Breast epithelium (tissue), 4 donors: ENCODE results near the gene CAMKK1. TPM values are rescaled to one million over a fixed set of nuclear protein-coding genes. Genes with fewer than 3 reads are reported as not detected.

Experiments
- DNase-seq, 2 donors: peaks; one replicate each; pipeline ENCODE4 v3.0.0-alpha.2; 2019; ENCODE audit warnings: low spot score in 2 of 2
- H3K27ac ChIP-seq, 2 donors: fragments of 200-600 bp; sonication (generic) in 1 of 2; one replicate each; pipeline ENCODE4 v1.5.1; 2016 to 2019; ENCODE audit warnings: mild to moderate bottlenecking in 1 of 2
- H3K27me3 ChIP-seq, 2 donors: fragments of 200-600 bp; sonication (generic) in 1 of 2; one replicate each; pipeline versions ENCODE4 v1.5.1 to v1.6.0; 2017 to 2019; ENCODE audit warnings: control low read depth in 1 of 2, mild to moderate bottlenecking in 1 of 2
- H3K36me3 ChIP-seq: fragments of 200-600 bp; one replicate; pipeline ENCODE4 v1.5.1; 2019
- H3K4me1 ChIP-seq, 2 donors: fragments of 200-600 bp; sonication (generic); one replicate each; pipeline ENCODE4 v1.5.1; 2016 to 2019; ENCODE audit warnings: control low read depth in 1 of 2
- H3K4me3 ChIP-seq, 3 donors: fragments of 200-600 bp; sonication (generic); 1 replicate in 2 of 3; 2 replicates in 1 of 3; pipeline ENCODE4 v1.5.1; 2016 to 2019; ENCODE audit warnings: mild to moderate bottlenecking in 3 of 3, moderate library complexity in 2 of 3
- H3K9me3 ChIP-seq, 2 donors: fragments of 200-600 bp; sonication (generic) in 1 of 2; one replicate each; pipeline ENCODE4 v1.5.1; 2016 to 2019; ENCODE audit warnings: control low read depth in 1 of 2
- POLR2A ChIP-seq: fragments of 450-650 bp; IDR thresholded peaks from one replicate; pipeline ENCODE4 v1.6.1; 2016; ENCODE audit warnings: antibody characterized with exemption, mild to moderate bottlenecking, moderate library complexity
- POLR2AphosphoS5 ChIP-seq, 3 donors: sonication (generic); formaldehyde crosslinking; IDR thresholded peaks; one replicate each; pipeline ENCODE4 v1.6.1; 2017; ENCODE audit warnings: antibody characterized with exemption in 3 of 3
- intact Hi-C: fragments of 100-400 bp; cut with DNase I; formaldehyde crosslinking; loops from one replicate; pipeline ENCODE4 v1.15.1; 2023; ENCODE audit warnings: low total_unique reads
- total RNA-seq, 3 donors: library from RNA; depleted of rRNA; stranded (reverse); fragments of >200 nt; gene quantifications; one replicate each; pipeline ENCODE4 v1.1.0, GENCODE V29; 2016
- TF ChIP-seq, protein P1 (sequence below), 3 donors: fragments of 450-650 bp; IDR thresholded peaks; one replicate each; pipeline ENCODE4 v1.5.1; 2016 to 2017; ENCODE audit warnings: antibody characterized with exemption in 3 of 3, mild to moderate bottlenecking in 3 of 3, moderate library complexity in 3 of 3

The CAMKK1 gene
- total RNA-seq, 3 donors from 2014 or later: 3.0 to 7.8 (median 6.9) TPM

DNA sequence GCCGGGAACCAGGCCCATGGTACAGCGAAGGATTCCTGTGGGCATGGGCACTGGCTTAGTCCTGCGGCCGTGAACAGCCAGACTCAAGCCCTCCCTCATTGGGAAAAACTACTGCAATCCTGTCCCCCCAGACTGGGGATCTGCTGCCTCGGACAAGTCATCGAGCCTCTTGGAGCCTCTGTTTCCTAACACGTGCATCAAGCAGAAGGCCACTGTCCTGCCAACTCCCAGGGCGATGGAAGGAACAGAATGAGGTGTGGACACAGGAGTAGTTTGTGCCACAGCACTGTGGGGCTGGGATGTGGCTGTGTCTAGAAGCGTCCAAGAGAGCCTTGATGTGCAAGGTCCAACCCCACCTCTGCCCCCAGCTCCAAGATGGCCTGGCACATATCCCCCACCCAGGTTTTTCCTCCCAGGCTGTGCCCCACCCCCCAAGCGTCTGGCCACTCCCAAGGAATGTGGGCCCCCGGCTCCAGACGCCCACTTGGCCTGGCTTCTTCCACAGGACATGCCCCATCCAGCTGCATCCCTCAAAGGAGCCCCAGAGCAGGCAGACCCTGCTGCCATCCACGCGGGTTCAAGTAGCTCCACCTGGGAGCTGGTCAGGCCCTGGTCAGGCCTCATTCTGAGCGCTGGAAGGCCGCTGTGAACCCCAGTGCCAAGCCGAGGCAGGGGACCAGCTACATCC is 3.4 kb downstream of the CAMKK1 start:
- no peaks in the 10 kb centered on the region for H3K27me3 ChIP-seq
- H3K27ac ChIP-seq: peak overlapping the region; percentile 87 to 92
- TF ChIP-seq POLR2AphosphoS5 (IDR thresholded peaks at IDR 0.05) (no peak), POLR2A (no peak)
- TF ChIP-seq, protein P1, sequence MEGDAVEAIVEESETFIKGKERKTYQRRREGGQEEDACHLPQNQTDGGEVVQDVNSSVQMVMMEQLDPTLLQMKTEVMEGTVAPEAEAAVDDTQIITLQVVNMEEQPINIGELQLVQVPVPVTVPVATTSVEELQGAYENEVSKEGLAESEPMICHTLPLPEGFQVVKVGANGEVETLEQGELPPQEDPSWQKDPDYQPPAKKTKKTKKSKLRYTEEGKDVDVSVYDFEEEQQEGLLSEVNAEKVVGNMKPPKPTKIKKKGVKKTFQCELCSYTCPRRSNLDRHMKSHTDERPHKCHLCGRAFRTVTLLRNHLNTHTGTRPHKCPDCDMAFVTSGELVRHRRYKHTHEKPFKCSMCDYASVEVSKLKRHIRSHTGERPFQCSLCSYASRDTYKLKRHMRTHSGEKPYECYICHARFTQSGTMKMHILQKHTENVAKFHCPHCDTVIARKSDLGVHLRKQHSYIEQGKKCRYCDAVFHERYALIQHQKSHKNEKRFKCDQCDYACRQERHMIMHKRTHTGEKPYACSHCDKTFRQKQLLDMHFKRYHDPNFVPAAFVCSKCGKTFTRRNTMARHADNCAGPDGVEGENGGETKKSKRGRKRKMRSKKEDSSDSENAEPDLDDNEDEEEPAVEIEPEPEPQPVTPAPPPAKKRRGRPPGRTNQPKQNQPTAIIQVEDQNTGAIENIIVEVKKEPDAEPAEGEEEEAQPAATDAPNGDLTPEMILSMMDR (IDR thresholded peaks at IDR 0.05): no peak
- H3K9me3 ChIP-seq: no peaks in the 10 kb centered on the region
- peaks cover 22 to 27% of the 10 kb centered on the region in 2 donors for H3K4me1 ChIP-seq
- H3K36me3 ChIP-seq: no peaks in the 10 kb centered on the region
- intact Hi-C loops: no loop called here
- peak overlapping the region in 1 of 3 donors; percentile 15 for H3K4me3 ChIP-seq
- DNase-seq: no peak

DNA sequence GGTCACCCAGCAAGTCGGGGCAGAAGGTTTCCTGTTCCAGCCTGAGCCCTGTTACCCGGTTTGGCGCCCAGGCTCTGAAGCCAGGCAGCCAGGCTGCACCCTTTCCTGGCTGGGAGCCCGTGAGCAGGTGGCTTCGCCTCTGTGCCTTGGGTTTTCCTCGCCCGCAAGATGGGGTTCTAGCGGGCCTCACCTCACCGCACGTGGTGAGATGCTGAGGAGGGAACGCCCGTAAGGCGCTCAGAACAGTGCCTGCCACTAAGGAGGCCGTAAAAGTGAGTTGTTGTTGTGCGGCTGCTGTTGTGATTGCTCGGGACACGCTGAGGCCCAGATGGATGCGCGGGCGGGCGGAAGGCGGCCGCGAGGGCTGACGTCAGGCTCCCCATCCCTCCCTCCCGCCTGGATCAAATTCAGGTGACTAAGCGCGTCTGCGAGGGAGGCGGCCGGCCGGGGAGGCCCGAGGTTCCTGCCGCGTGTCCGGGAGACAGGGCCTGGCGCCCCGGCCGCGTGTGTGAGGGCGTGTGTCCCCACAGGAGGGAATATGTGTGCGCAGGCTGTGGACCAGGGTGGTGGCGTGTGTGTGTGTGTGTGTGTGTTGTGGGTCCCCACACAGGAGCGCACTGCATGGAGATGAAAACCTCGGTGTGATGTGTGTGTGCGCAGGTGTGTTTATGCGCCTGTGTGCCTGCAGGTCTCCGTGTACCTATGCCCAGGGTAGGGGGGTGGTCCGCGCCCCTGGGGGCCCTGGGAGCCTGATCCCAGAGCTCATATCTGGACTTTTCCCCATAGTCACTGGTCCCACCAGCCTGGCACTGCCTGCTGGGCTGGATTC is 4.3 kb downstream of the CAMKK1 start:
- TF ChIP-seq, protein P1 (IDR thresholded peaks at IDR 0.05): no peak
- TF ChIP-seq POLR2AphosphoS5 (IDR thresholded peaks at IDR 0.05): peak in 2 of 3 donors; percentile 57 to 63
- Histone ChIP-seq H3K27me3 (no peaks in the 10 kb centered on the region), H3K27ac (peak overlapping the region; percentile 87 to 92), H3K4me3 (peak overlapping the region in 2 of 3 donors; percentile 2 to 36), H3K9me3 (no peaks in the 10 kb centered on the region), H3K36me3 (no peaks in the 10 kb centered on the region), H3K4me1 (peaks cover 16 to 27% of the 10 kb centered on the region in 2 donors)
- intact Hi-C loops: no loop called here
- peak; percentile 68 to 81 for DNase-seq

DNA sequence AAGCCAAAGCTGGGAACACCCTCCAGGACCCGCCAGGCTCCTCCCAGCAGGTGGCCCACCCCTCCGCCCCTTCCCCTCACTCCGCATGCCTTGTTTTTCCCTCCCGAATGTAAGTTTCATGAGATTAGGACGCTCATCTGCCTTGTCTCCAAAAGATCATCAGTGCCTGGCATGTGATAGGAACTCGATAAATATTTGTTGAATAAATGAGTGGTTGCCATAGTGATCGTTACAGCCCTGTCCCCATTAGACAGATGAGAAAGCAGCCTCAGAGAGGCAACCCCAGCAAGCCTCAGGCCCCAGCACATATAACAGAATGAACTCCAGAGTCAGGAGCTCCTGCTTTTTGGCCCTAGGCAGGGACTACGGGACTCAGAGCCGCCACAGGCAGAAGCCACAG is 5.0 kb downstream of the CAMKK1 start:
- peaks cover 14 to 27% of the 10 kb centered on the region in 2 donors for H3K4me1 ChIP-seq
- intact Hi-C loops: no loop called here
- no peaks in the 10 kb centered on the region for H3K9me3 ChIP-seq
- no peak for DNase-seq
- H3K4me3 ChIP-seq: peak overlapping the region in 1 of 3 donors; percentile 36
- H3K36me3 ChIP-seq: no peaks in the 10 kb centered on the region
- TF ChIP-seq, protein P1 (IDR thresholded peaks at IDR 0.05): no peak
- TF ChIP-seq POLR2AphosphoS5 (IDR thresholded peaks at IDR 0.05) (no peak), POLR2A (no peak)
- H3K27ac ChIP-seq: peak overlapping the region; percentile 87 to 92
- H3K27me3 ChIP-seq: no peaks in the 10 kb centered on the region

DNA sequence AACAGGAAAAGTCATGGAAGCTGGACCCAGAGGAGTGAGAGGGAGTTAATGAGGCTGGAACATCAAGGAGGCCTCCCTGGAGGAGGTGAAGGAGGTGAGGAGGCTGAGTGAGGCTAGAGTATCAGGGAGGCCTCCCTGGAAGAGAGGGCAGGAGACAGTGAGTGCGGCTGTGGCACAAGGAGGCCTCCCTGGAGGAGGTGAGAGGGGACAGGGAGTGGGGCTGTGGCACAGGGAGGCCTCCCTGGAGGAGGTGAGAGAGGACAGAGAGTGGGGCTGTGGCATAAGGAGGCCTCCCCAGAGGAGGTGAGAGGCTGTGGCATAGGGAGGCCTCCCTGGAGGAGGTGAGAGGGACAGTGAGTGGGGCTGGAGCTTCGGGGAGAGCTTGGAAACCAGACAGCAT is 5.5 kb downstream of the CAMKK1 start:
- Histone ChIP-seq H3K27me3 (no peaks in the 10 kb centered on the region), H3K27ac (peak overlapping the region; percentile 87 to 92), H3K4me3 (no peak overlapping the region), H3K4me1 (peaks cover 14 to 27% of the 10 kb centered on the region in 2 donors), H3K36me3 (no peaks in the 10 kb centered on the region), H3K9me3 (no peaks in the 10 kb centered on the region)
- no peak for DNase-seq
- intact Hi-C loops: no loop called here
- TF ChIP-seq POLR2A (no peak), POLR2AphosphoS5 (IDR thresholded peaks at IDR 0.05) (no peak)
- TF ChIP-seq, protein P1 (IDR thresholded peaks at IDR 0.05): no peak

DNA sequence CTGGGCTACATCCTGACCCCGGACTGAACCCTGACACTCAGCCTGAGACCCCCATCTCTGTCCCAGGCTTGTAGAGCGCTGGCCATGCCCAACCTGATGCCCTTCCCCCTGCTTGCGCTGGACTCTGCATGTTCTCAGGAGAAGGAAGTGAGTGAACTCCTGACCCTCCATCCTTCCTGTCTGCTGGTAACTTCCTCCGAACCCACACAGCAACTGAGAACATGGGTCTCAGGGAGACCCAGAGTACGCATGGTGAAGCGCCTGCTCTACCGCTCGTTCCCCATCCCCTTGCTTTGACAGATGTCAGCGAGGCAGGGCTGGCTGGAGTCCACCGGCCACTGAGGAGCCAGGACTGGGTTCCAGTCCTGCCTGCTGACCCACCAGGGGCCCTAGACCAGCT is 6.1 kb downstream of the CAMKK1 start:
- TF ChIP-seq POLR2A: no peak
- no peak for TF ChIP-seq POLR2AphosphoS5 (IDR thresholded peaks at IDR 0.05)
- TF ChIP-seq, protein P1 (IDR thresholded peaks at IDR 0.05): no peak
- intact Hi-C loops: no loop called here
- peaks cover 14 to 23% of the 10 kb centered on the region in 2 donors for H3K4me1 ChIP-seq
- no peaks in the 10 kb centered on the region for H3K9me3 ChIP-seq
- peak overlapping the region; percentile 87 to 92 for H3K27ac ChIP-seq
- no peak for DNase-seq
- no peaks in the 10 kb centered on the region for H3K27me3 ChIP-seq
- H3K4me3 ChIP-seq: no peak overlapping the region
- no peaks in the 10 kb centered on the region for H3K36me3 ChIP-seq
